ENCODE measurements around the gene UBQLN1.
"Not testable (repeated sequence)": the region's sequence is repeated elsewhere in the genome, so short reads cannot be mapped to it uniquely, and the experiment has no call there.

UBQLN1 gene

DNA sequence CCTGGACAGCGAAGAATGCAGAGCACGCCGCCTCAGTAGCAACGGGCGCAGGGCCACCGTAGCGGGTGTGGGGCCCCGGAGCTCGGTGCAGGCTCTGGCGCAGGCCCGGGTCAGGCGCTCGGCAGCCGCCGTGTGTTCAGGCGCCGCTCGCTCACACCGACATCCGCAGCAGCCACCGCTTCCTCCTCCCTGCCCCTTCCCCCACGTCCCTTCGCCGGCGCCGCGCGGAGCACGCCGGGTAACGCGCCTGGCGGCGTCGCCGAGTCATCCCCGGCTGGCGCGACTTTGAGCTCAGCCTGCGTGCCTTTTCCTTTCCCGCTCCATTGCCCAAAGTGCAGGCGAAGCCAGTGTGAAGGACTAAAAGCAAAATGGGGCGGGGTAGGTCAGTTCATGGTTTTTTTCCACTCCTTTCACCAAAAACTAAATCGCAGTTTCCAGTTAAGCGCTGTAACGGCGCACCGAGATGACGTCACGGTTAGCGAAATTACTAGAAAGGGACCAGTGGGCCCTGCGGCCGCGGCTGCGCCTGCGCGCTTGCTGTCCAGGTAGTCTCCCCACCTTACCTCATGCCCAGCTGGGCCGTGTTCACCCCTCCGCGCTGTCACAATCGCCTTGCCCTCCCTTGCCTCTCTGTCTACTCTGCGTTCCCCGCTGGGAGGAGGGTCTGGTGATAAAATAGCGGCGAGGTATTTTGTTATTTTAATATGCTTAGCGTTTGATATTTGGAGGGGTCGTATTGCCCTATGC is at the start of gene UBQLN1:
TSS of gene UBQLN1 (minus strand) at position 191 of the 747 bp plus-strand sequence. CDS start 279 bp downstream, outside the sequence.
- in situ Hi-C loops (cut with MboI; ENCODE audit: low sequenced_read_pairs), result loop anchor here (25.0 kb wide), 2 partner anchors 104 to 204 kb away; partner anchors contain the start of genes GKAP1 and KIF27

- in situ Hi-C loops (cut with MboI; ENCODE audit: low sequenced_read_pairs), result no loop called here
Measured at GRCh38 chr9:83754383-83754977, 46.7 kb upstream of the UBQLN1 start.

DNA sequence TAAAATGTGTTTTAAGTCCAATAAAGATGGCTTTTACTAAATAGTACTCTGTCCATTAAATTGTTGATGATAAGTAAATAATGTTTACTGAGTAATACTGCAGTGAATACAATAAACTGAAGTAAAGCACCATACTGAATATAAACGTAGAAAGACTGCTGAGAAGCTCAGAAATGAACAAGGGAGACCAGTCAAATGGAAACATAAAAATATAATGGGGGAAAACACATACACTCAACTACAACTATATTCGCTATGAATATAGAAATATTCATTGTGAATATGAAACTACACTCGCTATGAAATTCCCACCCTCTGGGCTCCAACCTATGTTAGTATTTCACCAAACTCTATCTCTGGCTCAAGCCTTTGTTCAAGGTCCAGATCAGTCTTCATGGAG is 41.9 kb upstream of the UBQLN1 start:
- in situ Hi-C loops (cut with MboI; ENCODE audit: low sequenced_read_pairs), result no loop called here

DNA sequence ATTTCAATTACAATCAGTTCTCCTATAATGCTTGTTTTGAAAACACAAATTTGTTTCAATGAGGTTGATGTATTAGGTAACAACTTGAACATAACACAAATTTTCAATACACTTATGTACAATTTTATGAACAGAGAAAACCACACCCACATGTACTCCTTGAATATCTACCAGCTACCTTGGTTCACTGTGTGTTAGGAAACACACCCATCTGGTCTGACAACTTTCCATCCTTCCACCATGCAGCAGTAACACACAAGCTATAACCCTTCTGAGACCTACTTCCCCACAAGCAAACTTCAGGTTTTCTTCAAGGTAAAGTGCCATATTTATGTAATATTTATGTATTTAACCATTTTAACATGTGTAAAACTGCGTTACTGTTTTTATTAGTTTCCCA is 36.4 kb upstream of the UBQLN1 start:
- in situ Hi-C loops (cut with MboI; ENCODE audit: low sequenced_read_pairs), result no loop called here

- in situ Hi-C loops (cut with MboI; ENCODE audit: low sequenced_read_pairs), result no loop called here
Measured at GRCh38 chr9:83733739-83734138, 26.0 kb upstream of the UBQLN1 start.

DNA sequence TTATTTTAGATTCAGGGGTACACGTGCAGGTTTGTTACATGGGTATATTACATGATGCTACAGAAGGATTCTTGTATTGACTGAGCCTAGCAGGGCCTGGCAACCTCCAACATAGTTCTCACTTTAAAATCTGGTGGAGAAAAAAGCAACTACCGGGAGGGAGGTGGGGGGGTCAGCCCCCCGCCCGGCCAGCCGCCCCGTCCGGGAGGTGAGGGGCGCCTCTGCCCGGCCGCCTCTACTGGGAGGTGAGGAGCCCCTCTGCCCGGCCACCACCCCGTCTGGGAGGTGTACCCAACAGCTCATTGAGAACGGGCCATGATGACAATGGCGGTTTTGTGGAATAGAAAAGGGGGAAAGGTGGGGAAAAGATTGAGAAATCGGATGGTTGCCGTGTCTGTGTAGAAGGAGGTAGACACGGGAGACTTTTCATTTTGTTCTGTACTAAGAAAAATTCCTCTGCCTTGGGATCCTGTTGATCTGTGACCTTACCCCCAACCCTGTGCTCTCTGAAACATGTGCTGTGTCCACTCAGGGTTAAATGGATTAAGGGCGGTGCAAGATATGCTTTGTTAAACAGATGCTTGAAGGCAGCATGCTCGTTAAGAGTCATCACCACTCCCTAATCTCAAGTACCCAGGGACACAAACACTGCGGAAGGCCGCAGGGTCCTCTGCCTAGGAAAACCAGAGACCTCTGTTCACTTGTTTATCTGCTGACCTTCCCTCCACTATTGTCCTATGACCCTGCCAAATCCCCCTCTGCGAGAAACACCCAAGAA is 21.0 kb upstream of the UBQLN1 start:
- in situ Hi-C loops (cut with MboI; ENCODE audit: low sequenced_read_pairs), result not testable (repeated sequence)

DNA sequence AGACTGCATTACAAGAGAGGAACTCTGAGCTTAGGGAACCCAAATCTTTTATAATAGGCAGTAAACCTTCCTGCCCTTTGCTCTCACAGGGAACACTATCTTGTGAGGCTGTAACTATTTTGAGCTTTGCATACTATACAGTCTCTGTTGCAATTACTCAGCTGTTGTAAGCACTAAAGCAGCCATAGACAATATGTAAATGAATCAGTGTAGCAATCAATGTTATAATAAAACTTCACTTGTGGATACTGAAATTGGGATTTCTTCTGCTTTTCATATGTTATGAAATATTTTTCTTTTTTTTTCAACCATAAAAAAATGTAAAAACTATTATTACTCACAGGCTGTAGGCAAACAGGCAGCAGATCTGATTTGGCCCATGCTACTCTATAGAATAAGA is 16.7 kb upstream of the UBQLN1 start:
- in situ Hi-C loops (cut with MboI; ENCODE audit: low sequenced_read_pairs), result loop anchor here (25.0 kb wide), 2 partner anchors 88 to 188 kb away; partner anchors contain the start of genes GKAP1 and KIF27

GRCh38 chr9:83722726-83723495 is 15.2 kb upstream of the UBQLN1 start:
- in situ Hi-C loops (cut with MboI; ENCODE audit: low sequenced_read_pairs), result loop anchor here (25.0 kb wide), 2 partner anchors 89 to 189 kb away; partner anchors contain the start of genes GKAP1 and KIF27

DNA sequence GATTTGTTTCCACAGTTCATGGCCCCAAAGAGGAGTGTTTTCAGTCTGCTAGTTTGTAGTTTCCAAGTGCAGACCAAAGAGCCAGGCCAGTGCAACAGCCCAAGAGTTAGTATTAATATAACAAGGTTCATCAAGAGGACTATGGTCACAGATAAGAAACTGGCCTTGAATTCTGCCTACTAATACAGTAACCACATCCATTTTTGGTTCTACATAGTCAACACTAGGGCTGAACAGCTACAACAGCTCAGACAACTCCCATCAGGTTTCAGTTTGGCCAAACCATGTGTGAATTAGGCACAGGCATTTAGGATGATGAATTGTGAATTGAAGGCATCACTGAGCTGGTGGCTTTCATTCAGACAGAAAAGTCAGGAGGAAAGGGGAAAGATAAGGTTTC is 13.8 kb upstream of the UBQLN1 start:
- in situ Hi-C loops (cut with MboI; ENCODE audit: low sequenced_read_pairs), result loop anchor here (25.0 kb wide), 2 partner anchors 91 to 191 kb away; partner anchors contain the start of genes GKAP1 and KIF27

DNA sequence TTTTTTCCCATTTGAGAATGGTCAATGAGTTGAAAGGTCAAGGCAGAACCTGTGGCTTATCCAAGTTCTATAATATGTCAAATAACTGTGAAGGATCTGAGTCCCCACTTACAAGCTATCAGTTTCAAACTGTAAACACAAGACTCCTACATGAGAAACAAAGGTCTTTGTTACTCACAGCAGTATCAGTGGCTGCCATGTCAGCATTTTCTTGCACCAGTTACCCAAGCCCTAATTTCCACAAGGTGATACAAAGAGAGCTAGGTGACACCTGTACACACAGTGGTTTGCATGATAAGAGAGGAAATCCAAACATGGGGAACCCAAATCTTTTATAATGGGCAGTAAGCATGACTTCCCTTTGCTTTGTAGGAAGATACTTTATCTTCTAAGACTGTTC is 8.0 kb upstream of the UBQLN1 start:
- in situ Hi-C loops (cut with MboI; ENCODE audit: low sequenced_read_pairs), result loop anchor here (25.0 kb wide), 2 partner anchors 97 to 197 kb away; partner anchors contain the start of genes GKAP1 and KIF27

- in situ Hi-C loops (cut with MboI; ENCODE audit: low sequenced_read_pairs), result loop anchor here (25.0 kb wide), 2 partner anchors 97 to 197 kb away; partner anchors contain the start of genes GKAP1 and KIF27
Measured at GRCh38 chr9:83715221-83715620, 7.5 kb upstream of the UBQLN1 start.

- in situ Hi-C loops (cut with MboI; ENCODE audit: low sequenced_read_pairs), result loop anchor here (25.0 kb wide), 2 partner anchors 98 to 198 kb away; partner anchors contain the start of genes GKAP1 and KIF27
Measured at GRCh38 chr9:83714329-83714728, 6.6 kb upstream of the UBQLN1 start.

- in situ Hi-C loops (cut with MboI; ENCODE audit: low sequenced_read_pairs), result loop anchor here (25.0 kb wide), 2 partner anchors 104 to 204 kb away; partner anchors contain the start of genes GKAP1 and KIF27
Measured at GRCh38 chr9:83708515-83709158, 879 bp upstream of the UBQLN1 start.

DNA sequence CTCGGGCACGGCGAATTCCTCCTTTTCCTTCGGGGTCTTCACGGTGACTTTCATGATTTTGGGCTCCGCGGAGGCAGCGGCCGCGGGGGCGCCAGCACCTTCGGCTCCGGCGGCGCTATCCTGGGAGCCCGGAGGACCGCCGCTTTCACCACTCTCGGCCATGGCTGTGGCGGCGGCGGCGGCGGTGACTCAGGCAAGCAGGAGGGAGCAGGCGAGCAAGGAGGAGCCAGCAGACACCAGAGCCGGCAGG is 315 bp downstream of the UBQLN1 start:
- in situ Hi-C loops (cut with MboI; ENCODE audit: low sequenced_read_pairs), result loop anchor here (25.0 kb wide), 2 partner anchors 105 to 205 kb away; partner anchors contain the start of genes GKAP1 and KIF27

- in situ Hi-C loops (cut with MboI; ENCODE audit: low sequenced_read_pairs), result loop anchor here (25.0 kb wide), 2 partner anchors 105 to 205 kb away; partner anchors contain the start of genes GKAP1 and KIF27
Measured at GRCh38 chr9:83706676-83707517, 861 bp downstream of the UBQLN1 start.

DNA sequence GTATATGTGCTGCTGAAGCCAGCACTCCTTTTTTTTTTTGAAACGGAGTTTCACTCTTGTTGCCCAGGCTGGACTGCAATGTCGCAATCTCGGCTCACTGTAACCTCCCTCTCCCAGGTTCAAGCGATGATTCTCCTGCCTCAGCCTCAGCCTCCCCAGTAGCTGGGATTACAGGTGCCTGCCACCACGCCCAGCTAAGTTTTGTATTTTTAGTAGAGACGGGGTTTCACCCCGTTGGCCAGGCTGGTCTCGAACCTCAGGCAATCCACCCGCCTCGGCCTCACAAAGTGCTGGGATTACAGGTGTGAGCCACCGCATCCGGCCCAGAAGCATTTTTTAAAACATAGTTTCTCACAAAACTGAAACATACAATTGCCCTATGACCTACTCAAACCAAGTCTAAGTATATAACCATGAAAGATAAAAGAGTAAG is 2.5 kb downstream of the UBQLN1 start:
- in situ Hi-C loops (cut with MboI; ENCODE audit: low sequenced_read_pairs), result loop anchor here (25.0 kb wide), 2 partner anchors 107 to 207 kb away; partner anchors contain the start of genes GKAP1 and KIF27

DNA sequence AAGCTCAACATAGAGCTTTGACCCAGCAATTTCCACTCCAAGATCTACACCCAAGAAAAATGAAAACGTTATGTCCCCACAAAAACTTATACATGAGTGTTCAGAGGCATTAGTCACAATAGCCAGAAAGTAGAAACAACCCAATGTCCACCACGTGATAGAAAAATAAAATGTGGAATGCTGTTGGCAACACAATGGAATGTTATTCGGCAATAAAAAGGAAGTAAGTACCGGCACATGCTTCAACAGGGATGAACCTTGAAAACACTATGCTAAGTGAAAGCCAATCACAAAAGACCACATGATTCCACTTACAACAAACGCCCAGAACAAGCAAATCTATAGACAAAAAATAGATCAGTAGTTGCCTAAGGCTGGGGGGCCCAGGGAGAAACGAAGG is 6.0 kb downstream of the UBQLN1 start:
- in situ Hi-C loops (cut with MboI; ENCODE audit: low sequenced_read_pairs), result loop anchor here (25.0 kb wide), 2 partner anchors 111 to 211 kb away; partner anchors contain the start of genes GKAP1 and KIF27

GRCh38 chr9:83701286-83701685 is 6.5 kb downstream of the UBQLN1 start:
- in situ Hi-C loops (cut with MboI; ENCODE audit: low sequenced_read_pairs), result loop anchor here (25.0 kb wide), 2 partner anchors 111 to 211 kb away; partner anchors contain the start of genes GKAP1 and KIF27
